ENCODE measurements around the gene GLI2. TPM values are rescaled to one million over a fixed set of nuclear protein-coding genes. Genes with fewer than 3 reads are reported as not detected.

GLI2 gene
- total and polyA plus RNA-seq, 4 experiments from 2014 or later, result not detected

DNA sequence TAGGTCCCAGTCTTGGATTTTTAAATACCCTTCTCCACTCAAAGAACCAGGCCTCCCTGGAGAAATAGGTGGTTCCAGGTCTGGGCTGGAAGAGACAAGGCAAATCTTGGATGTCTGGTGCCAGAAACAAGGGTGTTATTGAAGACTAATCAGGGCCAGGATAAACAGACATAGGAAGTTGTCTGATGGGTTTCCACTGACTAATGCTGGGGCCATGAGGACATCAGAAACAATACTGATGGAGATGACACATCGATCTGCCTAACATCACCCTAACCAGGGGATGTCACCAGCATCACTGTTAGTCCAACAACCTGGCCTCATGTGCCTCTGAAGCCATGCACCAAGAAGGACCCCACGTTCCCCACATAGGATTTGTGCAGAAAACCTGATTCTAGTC, 42.5 kb upstream of the GLI2 start:
- H3K4me1 Mint-ChIP-seq, result peaks cover 0 to 6% (median 4%) of the 10 kb centered on the region in 4 donors
- no peaks in the 10 kb centered on the region for H3K36me3 Mint-ChIP-seq
- DNase-seq, result no peak
- H3K27me3 ChIP-seq (ENCODE audit: insufficient read depth, low read length), result no peaks in the 10 kb centered on the region
- no peak overlapping the region for H3K4me3 ChIP-seq (ENCODE audit: low read length in 2 of 2)
- H3K4me3 Mint-ChIP-seq, result no peak overlapping the region
- no peaks in the 10 kb centered on the region for H3K9me3 ChIP-seq (ENCODE audit: control insufficient read depth in 1 of 2, low read length in 2 of 2)
- H3K4me1 ChIP-seq (ENCODE audit: insufficient read depth, low read length), result no peaks in the 10 kb centered on the region
- H3K27ac ChIP-seq (ENCODE audit: low read depth, low read length), result no peak overlapping the region
- H3K36me3 ChIP-seq (ENCODE audit: insufficient read depth, low read length), result no peaks in the 10 kb centered on the region
- intact Hi-C loops (cut with micrococcal nuclease), result no loop called here
- ChIA-PET CTCF (ENCODE audit: partially characterized antibody) (no interaction called here), POLR2A (ENCODE audit: partially characterized antibody) (no interaction called here)
- H3K27ac Mint-ChIP-seq, result no peak overlapping the region
- H3K9me3 Mint-ChIP-seq, result no peaks in the 10 kb centered on the region
- peaks cover 23 to 26% of the 10 kb centered on the region in 2 donors for H3K27me3 Mint-ChIP-seq

DNA sequence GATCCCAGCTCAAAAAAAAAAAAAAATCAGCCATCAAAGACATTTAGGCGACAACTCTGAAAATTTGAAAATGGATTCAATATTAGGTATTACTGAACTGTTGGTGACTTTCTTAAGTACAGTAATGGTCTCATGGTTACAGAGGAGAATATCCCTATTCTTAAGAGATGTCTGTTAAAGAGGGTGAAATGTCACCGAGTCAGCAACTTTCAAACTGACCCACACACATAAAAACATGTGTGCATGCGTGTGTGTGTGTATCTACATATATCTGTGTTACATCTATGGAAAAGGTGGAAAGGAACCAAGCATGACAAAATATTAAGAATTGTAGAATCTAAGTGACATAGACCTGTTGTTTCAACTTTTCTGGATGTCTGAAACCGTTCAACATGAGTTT, 41.6 kb upstream of the GLI2 start:
- no peaks in the 10 kb centered on the region for H3K27me3 ChIP-seq (ENCODE audit: insufficient read depth, low read length)
- no peak overlapping the region for H3K27ac ChIP-seq (ENCODE audit: low read depth, low read length)
- Mint-ChIP-seq H3K36me3 (no peaks in the 10 kb centered on the region), H3K9me3 (no peaks in the 10 kb centered on the region), H3K27me3 (peaks cover 23 to 24% of the 10 kb centered on the region in 2 donors), H3K4me3 (no peak overlapping the region), H3K4me1 (peaks cover 0 to 6% (median 4%) of the 10 kb centered on the region in 4 donors), H3K27ac (no peak overlapping the region)
- H3K9me3 ChIP-seq (ENCODE audit: control insufficient read depth in 1 of 2, low read length in 2 of 2), result no peaks in the 10 kb centered on the region
- intact Hi-C loops (cut with micrococcal nuclease), result no loop called here
- DNase-seq, result no peak
- H3K36me3 ChIP-seq (ENCODE audit: insufficient read depth, low read length), result no peaks in the 10 kb centered on the region
- ChIA-PET CTCF (ENCODE audit: partially characterized antibody) (interaction anchor here (0.6 to 1.4 kb wide), 4 partner anchors 13 to 386 kb away, joined by 3 to 5 read pairs (median 4); no protein-coding TSS in a partner anchor), POLR2A (ENCODE audit: partially characterized antibody) (no interaction called here)
- H3K4me3 ChIP-seq (ENCODE audit: low read length in 2 of 2), result no peak overlapping the region
- H3K4me1 ChIP-seq (ENCODE audit: insufficient read depth, low read length), result no peaks in the 10 kb centered on the region

DNA sequence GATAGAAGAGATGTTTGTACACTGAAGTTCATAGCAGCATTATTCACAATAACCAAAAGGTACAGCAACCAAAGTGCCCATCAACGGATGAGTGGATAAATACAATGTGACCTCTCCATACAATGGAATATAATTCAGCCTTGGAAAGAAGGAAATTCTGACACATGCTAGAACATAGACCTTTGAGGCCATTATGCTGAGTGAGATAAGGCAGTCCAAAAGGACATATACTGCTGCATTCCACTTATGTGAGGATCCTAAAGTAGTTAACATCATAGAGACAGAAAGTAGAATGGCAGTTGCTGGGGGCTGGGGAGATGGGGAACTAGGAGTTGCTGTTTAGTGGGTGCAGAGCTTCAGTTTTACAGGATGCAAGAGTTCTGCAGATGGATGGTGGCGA, 38.2 kb upstream of the GLI2 start:
- Mint-ChIP-seq H3K36me3 (no peaks in the 10 kb centered on the region), H3K27ac (no peak overlapping the region), H3K9me3 (no peaks in the 10 kb centered on the region), H3K4me3 (no peak overlapping the region), H3K27me3 (peaks cover 19 to 22% of the 10 kb centered on the region in 2 donors), H3K4me1 (peaks cover 0 to 6% (median 4%) of the 10 kb centered on the region in 4 donors)
- DNase-seq, result no peak
- ChIA-PET POLR2A (ENCODE audit: partially characterized antibody) (no interaction called here), CTCF (ENCODE audit: partially characterized antibody) (no interaction called here)
- Histone ChIP-seq H3K4me3 (ENCODE audit: low read length in 2 of 2) (no peak overlapping the region), H3K27ac (ENCODE audit: low read depth, low read length) (no peak overlapping the region), H3K36me3 (ENCODE audit: insufficient read depth, low read length) (no peaks in the 10 kb centered on the region), H3K27me3 (ENCODE audit: insufficient read depth, low read length) (no peaks in the 10 kb centered on the region), H3K9me3 (ENCODE audit: control insufficient read depth in 1 of 2, low read length in 2 of 2) (no peaks in the 10 kb centered on the region), H3K4me1 (ENCODE audit: insufficient read depth, low read length) (no peaks in the 10 kb centered on the region)
- intact Hi-C loops (cut with micrococcal nuclease), result no loop called here

DNA sequence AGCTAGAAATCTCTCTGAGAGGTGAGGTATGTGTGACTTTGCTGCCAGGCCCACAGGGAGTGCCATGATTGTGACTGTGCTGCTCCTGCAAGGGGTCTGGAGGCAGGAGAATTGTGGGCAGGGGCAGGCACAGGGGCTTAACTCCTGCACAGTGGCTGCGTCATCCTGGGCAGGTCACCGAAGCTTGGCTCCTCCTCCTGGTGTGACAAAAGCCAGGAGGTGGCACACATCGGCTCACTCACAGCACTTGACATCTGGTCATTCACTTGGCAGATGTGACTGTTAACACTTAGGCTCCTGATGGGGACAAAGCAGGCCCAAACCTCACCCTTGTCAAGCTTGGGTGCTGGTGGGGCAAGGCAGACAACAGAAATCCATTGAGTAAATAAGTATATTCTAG, 36.4 kb upstream of the GLI2 start:
- Histone ChIP-seq H3K9me3 (ENCODE audit: control insufficient read depth in 1 of 2, low read length in 2 of 2) (no peaks in the 10 kb centered on the region), H3K36me3 (ENCODE audit: insufficient read depth, low read length) (no peaks in the 10 kb centered on the region), H3K4me1 (ENCODE audit: insufficient read depth, low read length) (no peaks in the 10 kb centered on the region), H3K4me3 (ENCODE audit: low read length in 2 of 2) (no peak overlapping the region), H3K27ac (ENCODE audit: low read depth, low read length) (no peak overlapping the region), H3K27me3 (ENCODE audit: insufficient read depth, low read length) (no peaks in the 10 kb centered on the region)
- POLR2A ChIA-PET (ENCODE audit: partially characterized antibody), result no interaction called here
- no peaks in the 10 kb centered on the region for H3K9me3 Mint-ChIP-seq
- no peaks in the 10 kb centered on the region for H3K36me3 Mint-ChIP-seq
- intact Hi-C loops (cut with micrococcal nuclease), result no loop called here
- DNase-seq, result no peak
- peaks cover 15 to 17% of the 10 kb centered on the region in 2 donors for H3K27me3 Mint-ChIP-seq
- H3K27ac Mint-ChIP-seq, result no peak overlapping the region
- H3K4me1 Mint-ChIP-seq, result peaks cover 0 to 6% (median 4%) of the 10 kb centered on the region in 4 donors
- H3K4me3 Mint-ChIP-seq, result no peak overlapping the region
- CTCF ChIA-PET (ENCODE audit: partially characterized antibody), result interaction anchor here (1.1 to 1.3 kb wide), 2 partner anchors 12 to 14 kb away, joined by 3 to 4 read pairs; no protein-coding TSS in a partner anchor

DNA sequence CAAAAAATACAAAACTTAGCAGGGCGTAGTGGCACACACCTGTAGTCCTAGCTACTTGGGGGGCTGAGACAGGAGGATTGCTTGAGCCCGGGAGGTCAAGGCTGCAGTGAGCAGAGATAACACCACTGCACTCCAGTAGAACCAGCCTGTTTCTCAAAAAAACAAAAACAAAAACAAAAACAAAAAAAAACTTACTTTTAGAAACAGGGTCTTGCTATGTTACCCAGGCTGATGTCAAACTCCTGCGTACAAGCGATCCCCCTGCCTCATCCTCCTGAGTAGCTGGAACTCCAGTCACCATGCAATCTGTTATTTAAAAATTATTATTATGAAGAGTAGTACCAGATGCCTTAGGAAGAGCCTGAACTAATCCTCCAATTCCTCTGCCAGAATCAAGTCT, 35.0 kb upstream of the GLI2 start:
- H3K9me3 Mint-ChIP-seq, result no peaks in the 10 kb centered on the region
- peaks cover 0 to 2% (median 2%) of the 10 kb centered on the region in 4 donors for H3K4me1 Mint-ChIP-seq
- Histone ChIP-seq H3K27me3 (ENCODE audit: insufficient read depth, low read length) (no peaks in the 10 kb centered on the region), H3K9me3 (ENCODE audit: control insufficient read depth in 1 of 2, low read length in 2 of 2) (no peaks in the 10 kb centered on the region), H3K4me3 (ENCODE audit: low read length in 2 of 2) (no peak overlapping the region), H3K27ac (ENCODE audit: low read depth, low read length) (no peak overlapping the region), H3K36me3 (ENCODE audit: insufficient read depth, low read length) (no peaks in the 10 kb centered on the region), H3K4me1 (ENCODE audit: insufficient read depth, low read length) (no peaks in the 10 kb centered on the region)
- no peaks in the 10 kb centered on the region for H3K36me3 Mint-ChIP-seq
- intact Hi-C loops (cut with micrococcal nuclease), result no loop called here
- ChIA-PET CTCF (ENCODE audit: partially characterized antibody) (no interaction called here), POLR2A (ENCODE audit: partially characterized antibody) (no interaction called here)
- H3K27me3 Mint-ChIP-seq, result peaks cover 7 to 11% of the 10 kb centered on the region in 2 donors
- H3K4me3 Mint-ChIP-seq, result no peak overlapping the region
- H3K27ac Mint-ChIP-seq, result no peak overlapping the region
- no peak for DNase-seq

DNA sequence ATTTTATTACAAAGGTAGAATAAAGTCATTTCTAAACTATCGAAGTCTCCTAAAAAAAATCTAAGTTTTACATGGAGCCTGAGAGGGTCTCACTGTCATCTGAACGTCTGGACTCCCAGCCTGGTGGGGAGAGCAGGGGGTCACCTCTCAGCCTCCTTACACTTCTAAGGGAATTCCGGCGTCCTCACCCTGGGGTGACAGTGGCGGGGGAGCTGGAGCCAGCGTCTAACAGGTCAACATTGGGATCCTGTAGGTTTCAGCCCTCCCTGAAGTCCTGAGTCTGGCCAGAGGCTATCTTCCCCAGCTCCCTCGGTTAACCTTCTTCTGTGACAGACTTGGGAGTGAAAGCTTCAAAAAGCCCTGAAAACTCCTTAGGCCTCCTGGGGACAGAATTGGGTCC, 34.6 kb upstream of the GLI2 start:
- Mint-ChIP-seq H3K9me3 (no peaks in the 10 kb centered on the region), H3K4me3 (no peak overlapping the region), H3K4me1 (no peaks in the 10 kb centered on the region), H3K27me3 (peaks cover 6 to 11% of the 10 kb centered on the region in 2 donors), H3K36me3 (no peaks in the 10 kb centered on the region), H3K27ac (no peak overlapping the region)
- DNase-seq, result no peak
- no peaks in the 10 kb centered on the region for H3K4me1 ChIP-seq (ENCODE audit: insufficient read depth, low read length)
- H3K9me3 ChIP-seq (ENCODE audit: control insufficient read depth in 1 of 2, low read length in 2 of 2), result no peaks in the 10 kb centered on the region
- no peak overlapping the region for H3K27ac ChIP-seq (ENCODE audit: low read depth, low read length)
- H3K27me3 ChIP-seq (ENCODE audit: insufficient read depth, low read length), result no peaks in the 10 kb centered on the region
- no peaks in the 10 kb centered on the region for H3K36me3 ChIP-seq (ENCODE audit: insufficient read depth, low read length)
- ChIA-PET POLR2A (ENCODE audit: partially characterized antibody) (no interaction called here), CTCF (ENCODE audit: partially characterized antibody) (no interaction called here)
- intact Hi-C loops (cut with micrococcal nuclease), result no loop called here
- H3K4me3 ChIP-seq (ENCODE audit: low read length in 2 of 2), result no peak overlapping the region

DNA sequence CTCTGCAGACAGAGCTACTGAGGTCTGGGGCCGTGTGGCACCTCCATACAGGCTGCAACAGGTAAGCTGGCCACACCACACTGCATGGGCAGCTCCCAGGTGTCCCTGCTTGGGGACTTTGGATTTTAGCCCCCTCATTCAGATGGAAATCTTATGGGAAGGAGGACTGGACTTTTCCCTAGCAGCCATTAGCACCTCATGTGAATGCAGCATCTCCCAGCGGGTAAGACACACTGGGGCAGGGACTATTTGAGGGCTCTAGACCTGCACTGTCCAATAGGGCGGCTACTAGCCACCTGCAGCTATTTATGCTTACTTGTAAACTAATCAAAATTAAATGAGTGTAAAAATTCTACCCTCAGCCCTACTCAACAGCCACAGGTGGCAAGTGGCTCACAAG, 34.2 kb upstream of the GLI2 start:
- Mint-ChIP-seq H3K27me3 (peaks cover 6 to 8% of the 10 kb centered on the region in 2 donors), H3K4me3 (no peak overlapping the region), H3K9me3 (no peaks in the 10 kb centered on the region), H3K36me3 (no peaks in the 10 kb centered on the region), H3K4me1 (no peaks in the 10 kb centered on the region), H3K27ac (no peak overlapping the region)
- CTCF ChIA-PET (ENCODE audit: partially characterized antibody), result no interaction called here
- Histone ChIP-seq H3K4me3 (ENCODE audit: low read length in 2 of 2) (no peak overlapping the region), H3K4me1 (ENCODE audit: insufficient read depth, low read length) (no peaks in the 10 kb centered on the region), H3K27ac (ENCODE audit: low read depth, low read length) (no peak overlapping the region), H3K36me3 (ENCODE audit: insufficient read depth, low read length) (no peaks in the 10 kb centered on the region), H3K9me3 (ENCODE audit: control insufficient read depth in 1 of 2, low read length in 2 of 2) (no peaks in the 10 kb centered on the region), H3K27me3 (ENCODE audit: insufficient read depth, low read length) (no peaks in the 10 kb centered on the region)
- intact Hi-C loops (cut with micrococcal nuclease), result no loop called here
- POLR2A ChIA-PET (ENCODE audit: partially characterized antibody), result no interaction called here
- no peak for DNase-seq

DNA sequence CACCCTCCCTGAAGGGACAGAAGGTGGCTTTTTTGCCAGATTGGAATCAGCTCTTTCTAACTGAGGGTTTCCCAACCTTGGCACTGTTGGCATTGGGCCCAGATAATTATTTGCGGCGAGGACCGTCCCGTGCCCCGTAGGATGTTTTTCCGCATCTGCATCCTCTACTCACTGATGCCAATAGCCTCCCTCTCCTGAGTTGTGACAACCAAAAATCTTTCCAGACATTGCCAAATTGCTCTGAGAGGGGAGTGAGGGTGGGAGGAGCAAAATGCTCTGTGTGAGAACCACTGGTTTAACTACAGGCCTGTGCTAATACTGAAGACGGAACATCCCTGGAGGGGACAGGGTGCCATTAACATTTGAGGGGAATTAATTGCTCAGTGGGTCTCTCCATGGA, 33.6 kb upstream of the GLI2 start:
- no peaks in the 10 kb centered on the region for H3K36me3 ChIP-seq (ENCODE audit: insufficient read depth, low read length)
- Mint-ChIP-seq H3K27me3 (peaks cover 3 to 9% of the 10 kb centered on the region in 2 donors), H3K36me3 (no peaks in the 10 kb centered on the region), H3K9me3 (no peaks in the 10 kb centered on the region), H3K4me3 (no peak overlapping the region), H3K4me1 (no peaks in the 10 kb centered on the region), H3K27ac (no peak overlapping the region)
- no peaks in the 10 kb centered on the region for H3K4me1 ChIP-seq (ENCODE audit: insufficient read depth, low read length)
- H3K27ac ChIP-seq (ENCODE audit: low read depth, low read length), result no peak overlapping the region
- H3K27me3 ChIP-seq (ENCODE audit: insufficient read depth, low read length), result no peaks in the 10 kb centered on the region
- no peak for DNase-seq
- ChIA-PET POLR2A (ENCODE audit: partially characterized antibody) (no interaction called here), CTCF (ENCODE audit: partially characterized antibody) (no interaction called here)
- intact Hi-C loops (cut with micrococcal nuclease), result no loop called here
- H3K4me3 ChIP-seq (ENCODE audit: low read length in 2 of 2), result no peak overlapping the region
- no peaks in the 10 kb centered on the region for H3K9me3 ChIP-seq (ENCODE audit: control insufficient read depth in 1 of 2, low read length in 2 of 2)
